ENCODE measurements around the gene NPIPB9. TPM values are rescaled to one million over a fixed set of nuclear protein-coding genes. Genes with fewer than 3 reads are reported as not detected.
A peak's percentile ranks its signal among the peaks of the same experiment; 100 is the strongest.
"Not testable (repeated sequence)": the region's sequence is repeated elsewhere in the genome, so short reads cannot be mapped to it uniquely, and the experiment has no call there.

NPIPB9 gene
- total RNA-seq (1 to 10 TPM in 3 of 9 donors, under 1 TPM in 3, not detected in 3; 0.24 to 1.6 (median 0.89) TPM), polyA plus RNA-seq (1 to 10 TPM in 1 of 2 donors, under 1 TPM in 1; 0.18 to 1.2 TPM)
- long read RNA-seq, donor 1, result 0 reads
- long read RNA-seq, donor 2, result 0 reads
- long read RNA-seq, donor 3, result 0 reads

DNA sequence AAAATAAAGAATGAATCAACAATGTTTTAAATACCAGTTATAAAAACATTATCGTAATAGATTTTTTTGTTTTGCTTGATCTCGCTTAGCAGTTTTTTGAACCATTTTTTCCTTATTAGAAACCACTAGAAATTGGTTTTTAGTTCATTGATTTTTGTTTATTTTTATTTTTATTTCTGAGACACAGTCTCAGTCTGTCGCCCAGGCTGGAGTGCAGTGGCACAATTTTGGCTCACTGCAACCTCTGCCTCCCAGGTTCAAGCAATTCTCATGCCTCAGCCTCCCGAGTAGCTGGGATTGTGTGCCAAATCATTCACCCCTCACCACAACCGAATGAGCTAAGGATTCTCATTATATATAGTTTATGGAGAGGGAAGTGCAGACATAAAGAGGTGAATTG is at the start of gene NPIPB9:
Gene NPIPB9, plus strand, starts transcription at position 301 of the 400 bp plus-strand sequence.
- H3K27me3 ChIP-seq; H3K4me3 ChIP-seq; H3K36me3 ChIP-seq; DNase-seq; H3K27ac ChIP-seq; intact Hi-C loops (cut with DNase I); H3K4me1 ChIP-seq; H3K9me3 ChIP-seq; ATAC-seq: not testable (repeated sequence)
- no CpG with 5 or more reads among the region's 5 CpGs for WGBS, 4 donors

DNA sequence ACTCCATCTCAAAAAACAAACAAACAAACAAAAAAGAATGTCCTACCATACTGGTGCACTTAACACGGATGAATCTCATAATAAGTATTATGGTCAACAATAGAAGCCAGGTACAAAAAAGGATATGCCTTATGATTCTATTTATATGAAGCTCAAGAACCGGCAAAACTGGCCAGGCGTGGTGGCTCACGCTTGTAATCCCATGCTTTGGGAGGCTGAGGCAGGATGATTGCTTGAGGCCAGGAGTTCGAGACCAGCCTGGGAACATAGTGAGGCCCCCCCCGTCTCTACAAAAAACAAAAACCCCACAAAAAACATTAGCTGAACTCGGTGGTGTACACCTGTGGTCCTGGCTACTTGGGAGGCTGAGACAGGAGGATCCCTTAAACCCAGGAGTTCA is 47.3 kb upstream of the NPIPB9 start:
- intact Hi-C loops (cut with DNase I); H3K4me3 ChIP-seq; H3K27me3 ChIP-seq; H3K4me1 ChIP-seq; H3K27ac ChIP-seq; H3K9me3 ChIP-seq; H3K36me3 ChIP-seq; ATAC-seq: not testable (repeated sequence)
- DNase-seq, result peak in 1 of 5 donors; percentile 36
- 82 to 85% methylated on average over 4 to 5 of the region's 7 CpGs; no CpG with 5 or more reads in 2 of the 4 donors for WGBS, 4 donors

DNA sequence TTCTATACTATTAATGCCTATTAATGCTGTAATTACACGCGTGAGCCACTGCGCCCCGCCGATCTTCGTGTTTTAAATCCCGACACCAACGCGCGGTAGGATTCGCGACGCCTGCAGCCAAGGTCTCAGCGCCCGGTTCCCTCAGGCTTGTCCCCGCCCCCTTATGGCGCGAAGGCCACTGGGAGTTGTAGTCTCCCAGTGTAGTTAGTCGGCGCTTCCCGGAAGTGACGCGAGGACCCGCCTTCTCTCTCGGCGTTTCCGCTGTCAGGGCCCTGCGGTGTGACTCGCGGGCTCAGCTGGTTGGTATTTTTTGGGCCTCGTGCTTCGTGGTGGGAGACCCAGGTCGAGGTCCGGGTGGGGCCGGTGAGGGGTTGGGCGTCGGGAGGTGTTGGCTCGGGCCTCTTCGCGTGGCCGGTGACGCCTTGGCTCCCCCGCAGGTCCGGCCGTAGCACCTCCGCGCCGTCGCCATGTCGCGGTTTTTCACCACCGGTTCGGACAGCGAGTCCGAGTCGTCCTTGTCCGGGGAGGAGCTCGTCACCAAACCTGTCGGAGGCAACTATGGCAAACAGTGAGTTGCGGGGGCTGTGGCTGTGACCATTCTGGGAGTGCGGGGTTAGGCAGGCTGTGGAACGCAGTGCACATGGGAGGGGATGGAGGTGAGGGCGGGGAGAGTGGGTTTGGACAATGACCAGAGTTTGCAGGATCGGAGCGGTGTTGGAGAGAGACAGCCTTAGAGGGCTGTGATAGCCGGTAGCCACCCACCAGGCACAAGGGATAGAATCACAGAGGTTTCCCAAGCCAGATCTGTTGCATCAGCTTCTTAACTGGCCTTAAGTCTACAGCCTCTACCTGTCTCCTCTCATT is 40.1 kb upstream of the NPIPB9 start, which contains the start of gene EIF3C:
Gene EIF3C, plus strand, starts transcription at position 245 of the 864 bp plus-strand sequence. Its CDS starts 223 bp downstream, at position 468.
- H3K36me3 ChIP-seq; intact Hi-C loops (cut with DNase I); H3K27me3 ChIP-seq; H3K9me3 ChIP-seq; H3K4me1 ChIP-seq; H3K27ac ChIP-seq; DNase-seq: not testable (repeated sequence)
- peak within 1 kb of the TSS in 2 of 12 donors; percentile 50 to 53 for H3K4me3 ChIP-seq
- ATAC-seq, result peak; percentile 99 to 100 (median 100)
- no CpG with 5 or more reads among the region's 66 CpGs for WGBS, 4 donors

DNA sequence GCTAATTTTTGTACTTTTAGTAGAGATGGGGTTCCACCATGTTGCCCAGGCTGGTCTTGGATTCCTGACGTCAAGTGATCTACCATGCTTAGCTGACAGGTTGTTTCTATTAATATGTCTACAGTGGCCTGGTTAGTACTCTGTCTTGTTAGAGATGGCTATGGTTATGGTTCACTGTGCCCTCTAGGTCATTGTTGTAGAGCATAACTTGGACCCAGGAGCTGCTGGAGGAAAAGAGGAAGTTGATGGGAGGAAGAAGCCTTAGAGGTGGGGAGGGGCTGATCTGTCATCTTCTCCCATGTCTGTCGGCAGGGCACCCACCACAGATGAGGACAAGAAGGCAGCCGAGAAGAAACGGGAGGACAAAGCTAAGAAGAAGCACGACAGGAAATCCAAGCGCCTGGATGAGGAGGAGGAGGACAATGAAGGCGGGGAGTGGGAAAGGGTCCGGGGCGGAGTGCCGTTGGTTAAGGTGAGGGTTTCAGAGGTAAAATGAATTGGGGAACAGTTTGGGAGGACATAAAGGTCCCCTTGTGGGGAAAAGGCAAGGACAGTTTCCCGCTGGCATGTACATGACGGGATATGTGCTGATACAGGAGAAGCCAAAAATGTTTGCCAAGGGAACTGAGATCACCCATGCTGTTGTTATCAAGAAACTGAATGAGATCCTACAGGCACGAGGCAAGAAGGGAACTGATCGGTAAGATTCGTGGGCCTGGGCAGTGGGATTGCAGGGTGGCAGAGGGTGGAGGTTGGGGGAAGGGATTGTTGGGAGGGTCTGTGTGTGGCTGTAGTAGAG is 28.5 kb upstream of the NPIPB9 start:
- ATAC-seq, result peak in 2 of 4 donors; percentile 29 to 35
- H3K27me3 ChIP-seq; H3K9me3 ChIP-seq; H3K4me3 ChIP-seq; H3K36me3 ChIP-seq; DNase-seq; H3K4me1 ChIP-seq; intact Hi-C loops (cut with DNase I); H3K27ac ChIP-seq: not testable (repeated sequence)
- 77 to 84% (median 80%) methylated on average over 11 to 14 of the region's 15 CpGs for WGBS, 4 donors

DNA sequence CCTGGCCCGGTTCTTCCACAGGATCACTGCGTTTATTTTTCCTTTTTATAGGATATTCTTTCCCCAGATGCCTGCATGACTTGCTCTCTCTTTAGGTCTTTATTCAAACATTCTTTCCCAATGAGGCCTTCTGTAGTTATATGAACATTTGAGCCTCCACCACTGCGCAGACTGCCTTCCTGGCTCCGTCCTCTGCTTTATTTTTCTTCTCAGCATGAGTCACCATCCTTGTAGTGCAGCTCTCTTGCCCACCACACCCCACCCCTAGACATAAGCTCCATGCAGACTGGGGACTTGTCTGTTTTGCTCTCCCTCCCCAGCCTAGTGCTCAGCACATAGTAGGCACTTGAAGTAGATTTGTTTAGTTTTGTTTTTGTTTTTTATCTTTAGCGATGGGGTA is 20.3 kb upstream of the NPIPB9 start:
- WGBS, 4 donors, result no CpG with 5 or more reads among the region's 5 CpGs
- H3K27ac ChIP-seq; intact Hi-C loops (cut with DNase I); H3K27me3 ChIP-seq; H3K4me3 ChIP-seq; H3K9me3 ChIP-seq; H3K36me3 ChIP-seq; DNase-seq; ATAC-seq; H3K4me1 ChIP-seq: not testable (repeated sequence)

DNA sequence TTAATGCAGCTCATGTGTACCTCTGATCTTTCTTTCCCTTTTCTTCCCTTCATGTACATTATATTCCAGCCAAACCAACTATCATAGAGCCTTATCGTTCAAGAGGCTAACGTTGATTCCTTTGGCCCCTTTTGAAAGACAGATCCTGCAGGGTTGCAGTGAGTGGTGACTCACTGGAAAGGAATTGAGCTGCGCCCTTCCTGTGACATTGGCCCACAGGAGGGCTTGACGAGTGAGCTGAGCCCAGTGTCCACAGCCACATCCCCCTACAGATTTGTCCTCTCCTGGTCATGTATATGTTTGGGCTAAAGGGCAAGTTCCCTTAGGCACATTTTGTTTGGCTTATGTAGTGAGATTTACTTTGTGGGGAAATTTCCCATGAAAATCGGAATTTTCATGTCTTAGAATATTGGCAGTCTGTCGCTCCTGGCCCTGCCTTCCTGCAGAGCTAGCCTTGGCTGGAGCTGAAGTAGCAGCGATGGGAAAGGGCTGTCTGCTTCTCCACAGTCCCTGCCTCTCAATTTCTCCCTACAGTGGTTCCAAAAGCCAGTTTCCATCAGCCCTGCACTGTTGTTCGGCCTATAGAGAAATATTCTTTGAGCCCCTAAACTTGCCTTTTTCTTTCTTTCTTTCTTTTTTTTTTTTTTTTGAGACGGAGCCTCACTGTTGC is 19.0 kb upstream of the NPIPB9 start:
- H3K4me3 ChIP-seq; intact Hi-C loops (cut with DNase I); DNase-seq; H3K4me1 ChIP-seq; H3K36me3 ChIP-seq; H3K9me3 ChIP-seq; H3K27me3 ChIP-seq: not testable (repeated sequence)
- WGBS, 4 donors, result 51 to 84% (median 71%) methylated on average over 2 to 3 of the region's 9 CpGs; no CpG with 5 or more reads in 1 of the 4 donors
- ATAC-seq, result peak; percentile 69 to 93 (median 89)
- H3K27ac ChIP-seq, result peak overlapping the region in 2 of 12 donors; percentile 41 to 54

DNA sequence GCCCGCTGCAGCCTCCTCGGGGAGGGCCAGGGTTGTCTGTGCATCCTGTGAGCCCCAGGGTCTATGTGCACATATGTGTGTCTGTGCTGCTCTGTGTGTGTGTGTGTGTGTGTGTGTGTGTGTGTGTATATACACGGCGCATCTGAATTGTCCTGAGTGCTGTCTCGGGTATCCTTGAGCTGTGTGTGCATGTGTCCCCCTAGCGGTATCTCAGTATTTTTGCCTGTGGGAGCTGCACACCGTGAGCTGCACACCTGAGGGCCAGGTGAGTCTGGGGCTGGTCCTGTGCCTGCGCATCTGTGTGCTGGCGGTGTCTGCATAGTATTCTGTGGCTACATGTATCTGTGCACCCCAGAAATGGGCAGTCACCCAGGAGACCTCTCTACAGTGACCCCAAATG is 11.8 kb upstream of the NPIPB9 start:
- H3K27ac ChIP-seq; H3K9me3 ChIP-seq; H3K4me3 ChIP-seq; intact Hi-C loops (cut with DNase I); H3K4me1 ChIP-seq; DNase-seq; H3K27me3 ChIP-seq; H3K36me3 ChIP-seq: not testable (repeated sequence)
- peak in 2 of 4 donors; percentile 35 to 58 for ATAC-seq
- 10 to 14% methylated on average over 6 of the region's 9 CpGs; no CpG with 5 or more reads in 2 of the 4 donors for WGBS, 4 donors

DNA sequence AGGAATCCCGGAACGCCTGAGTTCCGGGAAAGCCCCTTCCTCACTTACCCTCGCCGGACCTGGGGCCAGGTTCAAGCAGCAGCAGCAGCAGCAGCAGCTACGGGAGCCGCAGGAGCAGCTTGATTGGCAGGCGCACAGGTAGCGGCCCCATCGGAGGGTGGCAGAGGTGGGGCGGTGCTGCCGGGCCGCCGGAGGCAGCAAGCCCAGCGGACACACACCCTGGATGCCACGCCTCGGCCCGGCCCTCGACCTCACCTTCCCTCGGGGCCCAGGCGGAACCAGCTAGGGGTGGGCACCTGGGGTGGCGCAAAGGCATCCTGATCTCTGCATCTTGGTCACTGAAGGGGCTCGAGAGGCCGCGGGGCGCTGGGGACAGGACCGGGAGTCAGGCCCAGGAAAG is 11.0 kb upstream of the NPIPB9 start:
- DNase-seq (peak in 1 of 5 donors; percentile 27), ATAC-seq (peak in 2 of 4 donors; percentile 53 to 56)
- H3K4me3 ChIP-seq; intact Hi-C loops (cut with DNase I); H3K27ac ChIP-seq; H3K4me1 ChIP-seq; H3K27me3 ChIP-seq; H3K36me3 ChIP-seq; H3K9me3 ChIP-seq: not testable (repeated sequence)
- 0 to 4% methylated on average over 6 to 17 of the region's 27 CpGs; no CpG with 5 or more reads in 2 of the 4 donors for WGBS, 4 donors

DNA sequence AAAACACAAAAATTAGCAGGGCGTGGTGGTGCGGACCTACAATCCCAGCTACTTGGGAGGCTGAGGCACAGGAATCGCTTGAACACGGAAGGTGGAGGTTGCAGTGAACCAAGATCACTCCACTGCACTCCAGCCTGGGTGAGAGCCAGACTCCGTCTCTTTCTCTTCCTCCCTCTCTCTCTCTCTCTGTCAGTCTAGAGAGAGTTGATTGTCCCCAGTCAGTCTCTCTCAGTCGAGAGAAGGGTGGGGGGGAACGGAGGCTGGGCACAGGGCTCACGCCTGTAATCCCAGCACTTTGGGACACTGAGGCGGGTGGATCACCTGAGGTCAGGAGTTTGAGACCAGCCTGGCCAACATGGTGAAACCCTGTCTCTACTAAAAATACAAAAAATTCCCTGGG is 10.3 kb upstream of the NPIPB9 start:
- intact Hi-C loops (cut with DNase I); DNase-seq; H3K27me3 ChIP-seq; H3K4me1 ChIP-seq; H3K27ac ChIP-seq; H3K9me3 ChIP-seq; H3K4me3 ChIP-seq; H3K36me3 ChIP-seq: not testable (repeated sequence)
- WGBS, 4 donors, result 60 to 74% methylated on average over 4 to 5 of the region's 9 CpGs; no CpG with 5 or more reads in 2 of the 4 donors
- ATAC-seq, result peak in 2 of 4 donors; percentile 22 to 50
